ENCODE measurements around the gene QSER1.
"Not testable (repeated sequence)": the region's sequence is repeated elsewhere in the genome, so short reads cannot be mapped to it uniquely, and the experiment has no call there.

- TF ChIP-seq, protein P1, sequence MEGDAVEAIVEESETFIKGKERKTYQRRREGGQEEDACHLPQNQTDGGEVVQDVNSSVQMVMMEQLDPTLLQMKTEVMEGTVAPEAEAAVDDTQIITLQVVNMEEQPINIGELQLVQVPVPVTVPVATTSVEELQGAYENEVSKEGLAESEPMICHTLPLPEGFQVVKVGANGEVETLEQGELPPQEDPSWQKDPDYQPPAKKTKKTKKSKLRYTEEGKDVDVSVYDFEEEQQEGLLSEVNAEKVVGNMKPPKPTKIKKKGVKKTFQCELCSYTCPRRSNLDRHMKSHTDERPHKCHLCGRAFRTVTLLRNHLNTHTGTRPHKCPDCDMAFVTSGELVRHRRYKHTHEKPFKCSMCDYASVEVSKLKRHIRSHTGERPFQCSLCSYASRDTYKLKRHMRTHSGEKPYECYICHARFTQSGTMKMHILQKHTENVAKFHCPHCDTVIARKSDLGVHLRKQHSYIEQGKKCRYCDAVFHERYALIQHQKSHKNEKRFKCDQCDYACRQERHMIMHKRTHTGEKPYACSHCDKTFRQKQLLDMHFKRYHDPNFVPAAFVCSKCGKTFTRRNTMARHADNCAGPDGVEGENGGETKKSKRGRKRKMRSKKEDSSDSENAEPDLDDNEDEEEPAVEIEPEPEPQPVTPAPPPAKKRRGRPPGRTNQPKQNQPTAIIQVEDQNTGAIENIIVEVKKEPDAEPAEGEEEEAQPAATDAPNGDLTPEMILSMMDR (IDR thresholded peaks at IDR 0.05; ENCODE audit: low read depth, low read length, missing input control) = not testable (repeated sequence)
- TF ChIP-seq RXRA (IDR thresholded peaks at IDR 0.05); TAF1 (conservative IDR thresholded peaks at IDR 0.05); ATF3 (IDR thresholded peaks at IDR 0.05); RAD21 (IDR thresholded peaks at IDR 0.05); GABPA (IDR thresholded peaks at IDR 0.05 in 1 of 2, conservative IDR thresholded peaks at IDR 0.05 in 1 of 2); JUND (IDR thresholded peaks at IDR 0.05); EGR1 (IDR thresholded peaks at IDR 0.05; ENCODE audit: low read depth in 2 of 2); HNF4A (conservative IDR thresholded peaks at IDR 0.05); SP1 (IDR thresholded peaks at IDR 0.05): not testable (repeated sequence)
- TF ChIP-seq, protein P2, sequence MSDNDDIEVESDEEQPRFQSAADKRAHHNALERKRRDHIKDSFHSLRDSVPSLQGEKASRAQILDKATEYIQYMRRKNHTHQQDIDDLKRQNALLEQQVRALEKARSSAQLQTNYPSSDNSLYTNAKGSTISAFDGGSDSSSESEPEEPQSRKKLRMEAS (IDR thresholded peaks at IDR 0.05) = not testable (repeated sequence)
- TF ChIP-seq, protein P3, sequence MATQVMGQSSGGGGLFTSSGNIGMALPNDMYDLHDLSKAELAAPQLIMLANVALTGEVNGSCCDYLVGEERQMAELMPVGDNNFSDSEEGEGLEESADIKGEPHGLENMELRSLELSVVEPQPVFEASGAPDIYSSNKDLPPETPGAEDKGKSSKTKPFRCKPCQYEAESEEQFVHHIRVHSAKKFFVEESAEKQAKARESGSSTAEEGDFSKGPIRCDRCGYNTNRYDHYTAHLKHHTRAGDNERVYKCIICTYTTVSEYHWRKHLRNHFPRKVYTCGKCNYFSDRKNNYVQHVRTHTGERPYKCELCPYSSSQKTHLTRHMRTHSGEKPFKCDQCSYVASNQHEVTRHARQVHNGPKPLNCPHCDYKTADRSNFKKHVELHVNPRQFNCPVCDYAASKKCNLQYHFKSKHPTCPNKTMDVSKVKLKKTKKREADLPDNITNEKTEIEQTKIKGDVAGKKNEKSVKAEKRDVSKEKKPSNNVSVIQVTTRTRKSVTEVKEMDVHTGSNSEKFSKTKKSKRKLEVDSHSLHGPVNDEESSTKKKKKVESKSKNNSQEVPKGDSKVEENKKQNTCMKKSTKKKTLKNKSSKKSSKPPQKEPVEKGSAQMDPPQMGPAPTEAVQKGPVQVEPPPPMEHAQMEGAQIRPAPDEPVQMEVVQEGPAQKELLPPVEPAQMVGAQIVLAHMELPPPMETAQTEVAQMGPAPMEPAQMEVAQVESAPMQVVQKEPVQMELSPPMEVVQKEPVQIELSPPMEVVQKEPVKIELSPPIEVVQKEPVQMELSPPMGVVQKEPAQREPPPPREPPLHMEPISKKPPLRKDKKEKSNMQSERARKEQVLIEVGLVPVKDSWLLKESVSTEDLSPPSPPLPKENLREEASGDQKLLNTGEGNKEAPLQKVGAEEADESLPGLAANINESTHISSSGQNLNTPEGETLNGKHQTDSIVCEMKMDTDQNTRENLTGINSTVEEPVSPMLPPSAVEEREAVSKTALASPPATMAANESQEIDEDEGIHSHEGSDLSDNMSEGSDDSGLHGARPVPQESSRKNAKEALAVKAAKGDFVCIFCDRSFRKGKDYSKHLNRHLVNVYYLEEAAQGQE (IDR thresholded peaks at IDR 0.05) = not testable (repeated sequence)
Observed at GRCh38 chr11:32868752-32869151, 23.9 kb upstream of the QSER1 start.

Data from liver (tissue), 3 donors.